Lower leg skin (tissue), 3 donors: Measurements from ENCODE around the gene FANCC.

Experiments
- CTCF ChIP-seq, 3 donors: fragments of 450-650 bp; IDR thresholded peaks; one replicate each; pipeline ENCODE4 v1.5.1; 2016; ENCODE audit warnings: antibody characterized with exemption in 3 of 3, mild to moderate bottlenecking in 3 of 3, moderate library complexity in 2 of 3
- POLR2A ChIP-seq, 2 donors: fragments of 450-650 bp; IDR thresholded peaks; one replicate each; pipeline ENCODE4 v1.6.1; 2016 to 2017; ENCODE audit warnings: antibody characterized with exemption in 2 of 2, mild to moderate bottlenecking in 1 of 2, moderate library complexity in 1 of 2

GRCh38 chr9:95087659-95088242 is 229.8 kb downstream of the FANCC start:
- TF ChIP-seq POLR2A (IDR thresholded peaks at IDR 0.05) (no peak), CTCF (IDR thresholded peaks at IDR 0.05) (no peak)
